Epithelial cell of prostate (primary cell): ENCODE results near the gene MGST1.
A peak's percentile ranks its signal among the peaks of the same experiment; 100 is the strongest.

Source experiments
- DNase-seq: peaks from one replicate; pipeline ENCODE4 v3.0.0-alpha.2; 2011; ENCODE audit warnings: low read depth, low spot score
- H3K27ac ChIP-seq: fragments of 450-650 bp; 2 replicates; pipeline ENCODE4 v1.5.1; 2017; ENCODE audit warnings: mild to moderate bottlenecking

Gene MGST1, protein sequence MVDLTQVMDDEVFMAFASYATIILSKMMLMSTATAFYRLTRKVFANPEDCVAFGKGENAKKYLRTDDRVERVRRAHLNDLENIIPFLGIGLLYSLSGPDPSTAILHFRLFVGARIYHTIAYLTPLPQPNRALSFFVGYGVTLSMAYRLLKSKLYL

DNA sequence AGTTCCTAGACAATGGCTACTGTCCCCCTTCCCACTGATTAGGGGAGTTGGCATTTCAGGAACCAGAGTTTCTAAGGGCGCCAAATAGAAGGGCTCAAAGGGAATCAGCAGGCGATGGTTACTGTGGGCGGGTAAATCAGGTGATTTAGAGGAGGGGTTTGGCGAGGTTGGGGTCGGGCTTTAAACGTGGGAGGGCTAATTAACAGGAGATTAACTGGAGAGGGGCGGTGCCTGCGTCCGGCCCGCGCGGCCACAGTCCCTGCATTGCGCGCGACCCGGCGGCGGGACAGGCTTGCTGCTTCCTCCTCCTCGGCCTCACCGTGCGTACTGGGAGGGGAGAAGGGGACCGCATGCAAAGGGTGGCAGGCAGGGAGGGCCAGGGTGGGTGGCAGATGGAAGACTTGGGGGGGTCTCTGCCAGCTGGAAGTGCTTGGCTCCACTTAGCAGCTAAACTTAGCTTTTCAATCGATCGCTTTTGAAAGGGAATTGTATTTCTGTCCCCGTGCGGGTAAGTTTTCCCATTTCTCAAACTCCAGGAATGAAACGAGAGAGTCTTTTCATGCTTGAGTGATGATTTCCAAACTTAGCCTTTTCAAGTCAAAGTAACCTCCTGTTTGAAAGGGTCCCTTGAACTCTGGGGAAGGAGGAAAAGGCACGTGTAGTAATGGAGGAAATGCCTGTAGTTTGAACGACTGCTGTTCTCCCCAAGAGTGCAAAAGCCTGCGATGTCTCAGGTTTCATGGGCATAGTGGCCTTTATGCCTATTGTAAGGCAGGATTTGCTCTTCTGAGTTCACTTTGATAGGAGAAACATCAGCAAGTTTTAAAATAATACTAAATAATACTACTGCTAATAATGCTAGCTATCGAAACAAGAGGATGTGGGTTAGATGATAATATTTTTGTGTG, at the start of gene MGST1:
TSS of gene MGST1 (plus strand) at position 255 of the 908 bp plus-strand sequence. CDS start 6,608 bp downstream, outside the sequence.
- no peak for DNase-seq
- H3K27ac ChIP-seq: peak within 1 kb of the TSS; percentile 95

DNA sequence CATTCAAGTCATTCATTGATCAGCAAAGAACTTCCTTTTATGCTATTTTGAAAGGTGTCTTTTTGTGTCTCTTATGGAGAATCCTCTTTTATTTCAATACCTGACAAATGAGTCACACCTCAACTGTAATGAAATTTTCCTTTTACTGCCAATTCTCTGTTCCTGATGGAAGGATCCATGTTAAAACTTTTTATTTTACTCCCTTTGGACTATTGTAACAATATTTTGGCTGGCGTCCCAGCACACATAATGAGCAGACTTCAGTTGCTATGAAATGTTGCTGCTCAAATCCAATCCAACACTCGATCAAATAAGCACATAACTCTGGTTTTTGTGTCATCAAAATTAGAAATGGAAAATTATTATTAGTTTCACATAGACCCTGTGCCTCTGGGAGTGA, 48.0 kb upstream of the MGST1 start:
- H3K27ac ChIP-seq: no peak overlapping the region
- no peak for DNase-seq

DNA sequence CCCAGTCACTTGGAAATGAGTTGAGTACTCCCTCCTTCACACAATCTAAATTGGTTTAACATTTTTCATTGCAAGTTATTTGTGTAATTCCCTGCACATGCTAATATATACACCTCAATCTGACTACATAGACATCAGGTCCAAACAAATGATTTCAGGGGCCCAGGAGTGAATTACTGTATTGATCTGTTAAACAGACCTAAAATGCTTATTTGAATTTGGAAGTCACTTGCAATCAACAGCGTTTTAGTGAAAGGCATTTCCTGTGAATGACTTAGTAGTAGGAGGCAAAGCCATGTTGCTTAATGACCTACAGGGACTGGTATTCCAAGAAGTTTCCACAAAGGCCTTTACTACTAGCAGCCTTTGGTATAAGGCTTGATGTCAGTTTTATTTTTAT, 47.3 kb upstream of the MGST1 start:
- no peak for DNase-seq
- no peak overlapping the region for H3K27ac ChIP-seq

DNA sequence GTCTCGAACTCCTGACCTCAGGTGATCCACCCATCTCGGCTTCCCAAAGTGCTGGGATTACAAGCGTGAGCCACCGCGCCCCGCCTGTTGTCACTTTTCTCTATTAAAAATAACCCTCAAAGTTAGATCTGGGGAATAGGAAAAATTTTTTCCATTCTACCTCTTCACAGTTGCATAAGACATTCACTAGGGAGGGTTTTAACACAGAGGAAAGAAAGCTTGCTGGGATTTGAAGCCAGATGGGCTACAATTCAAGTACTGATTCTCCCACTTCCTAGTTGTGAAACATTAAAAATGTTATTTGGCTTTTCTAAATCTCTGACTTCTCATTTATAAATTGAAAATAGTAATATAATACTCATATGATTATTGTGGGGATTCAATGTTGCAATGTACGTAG, 46.7 kb upstream of the MGST1 start:
- no peak for DNase-seq
- H3K27ac ChIP-seq: no peak overlapping the region

DNA sequence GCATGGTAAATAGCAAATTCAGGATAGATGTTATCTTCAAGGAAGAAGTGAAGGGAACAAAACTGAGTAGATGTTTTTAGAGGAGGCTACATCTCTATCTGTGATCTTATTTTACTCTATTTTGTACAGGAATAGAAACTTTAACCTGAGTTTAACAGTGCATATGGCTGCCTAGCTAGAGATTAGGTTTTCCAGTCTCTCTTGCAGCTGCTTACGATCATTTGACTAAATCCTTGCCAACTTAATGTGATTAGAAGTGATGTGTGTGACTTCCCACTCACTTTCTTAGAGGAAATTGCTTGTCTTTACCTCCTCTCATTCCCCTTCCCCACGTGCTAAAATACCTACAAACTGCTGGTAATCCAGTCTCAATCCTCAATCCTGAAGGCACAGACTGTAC, 43.5 kb upstream of the MGST1 start:
- DNase-seq: no peak
- no peak overlapping the region for H3K27ac ChIP-seq

DNA sequence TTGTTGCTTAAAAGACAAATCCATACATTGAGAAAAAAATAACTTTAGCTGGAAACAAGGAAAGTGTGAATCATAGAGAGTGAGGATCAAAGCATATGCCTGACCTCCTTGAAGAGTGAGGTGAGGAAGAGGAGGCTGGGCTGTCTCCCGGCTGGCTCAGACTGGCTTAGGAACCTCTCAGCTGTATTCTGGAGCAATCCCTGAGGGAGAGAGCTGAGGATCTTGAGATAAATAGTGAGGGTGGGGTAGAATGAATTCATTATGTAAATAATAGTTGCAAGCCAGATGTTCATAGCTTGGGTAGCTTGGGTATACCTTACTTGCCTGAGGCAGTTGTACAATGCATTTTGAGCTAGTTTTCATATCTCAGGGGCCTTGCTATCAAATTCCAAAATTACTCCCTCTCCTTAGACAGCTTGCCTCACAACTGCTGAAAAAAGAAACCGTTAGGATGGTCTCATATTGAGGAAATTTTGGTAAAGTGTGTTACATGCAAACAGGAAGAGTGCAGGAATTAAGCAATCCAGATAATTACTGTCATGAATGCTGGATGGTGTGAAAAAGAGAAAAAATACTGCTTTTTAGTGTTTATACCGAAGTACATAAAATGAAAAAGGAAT, 39.5 kb upstream of the MGST1 start:
- DNase-seq: no peak
- H3K27ac ChIP-seq: no peak overlapping the region

DNA sequence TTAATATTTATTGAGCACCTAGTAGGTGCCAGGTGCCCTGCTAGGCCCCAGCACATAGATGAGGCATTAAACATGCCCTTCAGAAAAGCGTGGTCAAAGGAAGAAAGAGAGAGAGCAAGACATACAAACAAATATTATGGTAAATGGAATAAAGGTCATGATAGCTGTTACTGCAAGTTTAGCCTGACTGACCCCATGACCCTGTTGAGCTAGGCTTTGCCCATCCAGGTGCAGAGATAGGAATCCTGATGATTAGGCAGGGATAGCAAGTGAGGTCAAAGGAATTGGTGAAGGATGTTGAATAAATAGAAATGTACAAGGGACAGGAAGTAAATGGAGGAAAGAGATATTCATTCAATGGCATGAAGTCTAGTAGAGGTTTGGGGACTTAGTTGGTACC, 36.5 kb upstream of the MGST1 start:
- no peak for DNase-seq

DNA sequence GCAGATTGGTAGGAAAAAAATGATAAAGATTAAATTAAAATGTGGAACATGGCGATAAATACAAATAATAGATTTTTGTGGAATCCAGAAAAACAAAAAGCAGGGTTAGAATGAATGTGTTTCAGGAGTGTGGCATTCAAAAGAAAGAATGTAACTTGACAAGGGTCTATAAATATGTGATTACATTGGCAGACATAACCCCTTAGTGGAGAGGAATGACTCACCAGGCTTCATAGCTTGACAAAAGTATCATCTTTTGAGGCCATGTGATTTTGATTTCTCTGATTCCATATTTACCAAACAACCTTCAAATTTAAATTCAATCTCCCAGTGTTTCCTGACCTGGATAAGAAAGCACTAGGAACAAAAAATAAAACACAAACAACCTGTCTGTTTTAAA, 24.4 kb upstream of the MGST1 start:
- DNase-seq: no peak
- no peak overlapping the region for H3K27ac ChIP-seq

More for the DNA sequence above, 36.5 kb upstream of the MGST1 start:
- no peak overlapping the region for H3K27ac ChIP-seq

DNA sequence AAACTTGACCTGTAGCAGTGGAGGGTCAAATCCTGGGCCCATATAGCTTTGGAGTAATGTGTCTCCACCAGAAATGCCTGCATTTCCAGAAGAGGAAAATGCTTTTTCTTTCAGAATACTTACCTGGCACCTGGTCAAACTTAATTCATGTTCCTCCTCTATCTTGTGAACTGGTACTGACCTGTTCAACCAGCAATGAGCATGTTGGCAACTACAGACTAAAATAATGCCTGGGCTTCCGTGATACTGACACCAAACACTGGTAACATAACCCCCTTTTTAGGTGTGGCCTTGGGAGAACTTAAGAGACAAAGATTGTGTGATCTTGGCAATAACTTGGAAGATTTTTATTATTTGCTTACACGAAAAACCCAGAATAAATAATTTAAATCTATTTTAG, 23.8 kb upstream of the MGST1 start:
- H3K27ac ChIP-seq: no peak overlapping the region
- DNase-seq: no peak

DNA sequence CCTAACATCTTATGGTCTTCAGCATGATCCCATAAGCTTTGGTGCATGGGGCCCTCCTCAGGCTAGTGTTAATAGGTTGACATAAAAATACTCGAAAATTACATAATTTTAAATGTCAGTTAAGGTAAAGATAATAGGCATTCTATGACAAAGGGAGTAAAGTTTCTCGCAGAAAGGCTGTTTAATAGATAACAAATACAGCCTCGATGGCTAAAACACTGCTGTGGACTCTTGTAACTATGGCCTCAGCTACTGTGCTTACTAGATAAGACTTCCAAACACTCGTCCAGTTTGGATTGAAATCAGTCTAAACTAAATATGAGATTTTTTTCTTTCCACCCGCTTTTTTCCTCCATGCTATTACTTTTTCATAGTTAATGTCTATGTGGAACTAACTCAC, 23.2 kb upstream of the MGST1 start:
- DNase-seq: no peak
- H3K27ac ChIP-seq: no peak overlapping the region

DNA sequence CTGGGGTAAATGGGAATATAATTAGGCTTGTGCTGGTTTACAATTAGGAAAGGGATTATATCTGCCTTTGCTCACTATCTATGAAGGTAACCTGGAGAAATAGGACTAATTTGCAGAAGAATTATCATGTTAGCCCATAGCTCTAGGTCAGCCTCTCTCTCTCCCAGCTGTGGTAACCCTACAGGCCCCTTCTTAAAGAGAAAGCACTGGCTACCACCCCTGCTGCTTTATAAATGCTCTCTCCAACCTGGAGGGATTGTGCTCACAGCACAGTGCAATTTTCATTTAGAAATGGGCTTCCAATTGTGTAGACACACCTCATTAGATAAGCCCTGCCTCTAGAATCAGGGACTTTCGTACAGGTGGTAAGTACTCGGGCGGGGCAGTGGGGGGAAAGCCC, 22.7 kb upstream of the MGST1 start:
- DNase-seq: no peak
- H3K27ac ChIP-seq: no peak overlapping the region

DNA sequence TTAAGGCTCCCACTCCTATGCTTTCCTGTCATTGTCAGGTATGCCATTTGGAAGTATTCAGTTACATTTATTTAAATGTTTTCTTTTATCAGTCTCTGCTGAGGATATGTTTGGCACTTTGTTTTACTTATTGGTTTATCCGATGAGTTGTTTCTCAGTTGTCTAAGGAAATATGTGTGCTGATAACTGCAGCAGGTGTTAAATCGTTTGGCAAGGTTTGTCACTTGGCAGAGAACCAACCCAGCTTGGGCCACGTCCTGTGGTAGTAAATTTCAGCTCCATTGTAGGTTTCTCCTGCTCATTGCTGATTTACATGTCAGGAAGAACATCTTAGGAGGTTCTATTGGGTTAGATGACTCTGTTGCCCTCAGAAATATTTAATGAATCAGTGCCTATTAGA, 22.0 kb upstream of the MGST1 start:
- H3K27ac ChIP-seq: no peak overlapping the region
- DNase-seq: no peak

DNA sequence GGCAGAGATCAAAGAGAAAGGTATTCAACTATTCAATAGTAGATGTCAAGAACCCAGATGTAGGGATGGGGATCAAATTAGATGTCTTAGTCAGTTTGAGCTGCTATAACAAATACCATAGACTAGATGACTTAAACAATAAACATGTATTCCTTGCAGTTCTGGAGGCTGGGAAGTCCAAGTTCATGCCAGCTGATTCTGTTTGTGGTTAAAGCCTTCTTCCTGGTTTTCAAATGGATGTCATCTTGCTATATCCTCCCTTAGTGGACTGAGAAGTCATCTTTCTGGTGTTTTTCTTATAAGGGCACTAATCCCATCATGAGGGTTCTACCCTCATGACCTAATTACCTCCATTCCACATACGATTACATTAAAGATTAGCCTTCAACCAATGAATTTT, 19.5 kb upstream of the MGST1 start:
- no peak overlapping the region for H3K27ac ChIP-seq
- no peak for DNase-seq

DNA sequence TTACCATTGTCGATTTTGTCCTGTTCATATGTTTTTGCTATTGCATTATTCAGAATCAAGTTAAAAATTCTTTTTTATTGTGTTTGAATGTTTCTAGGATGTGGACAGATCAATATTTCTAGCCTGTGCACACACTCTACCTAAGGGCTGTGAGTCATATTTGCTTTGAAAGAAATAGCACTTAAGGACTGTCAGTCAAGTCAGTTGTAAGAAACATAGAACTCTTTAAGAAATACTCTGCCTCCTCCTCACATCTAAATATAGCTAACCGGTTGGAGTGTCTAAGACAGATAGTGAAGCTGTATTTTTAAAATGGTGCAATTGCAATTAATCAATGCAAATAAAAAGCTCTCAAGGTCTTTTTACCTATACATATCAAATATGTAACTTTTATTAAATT, 17.9 kb upstream of the MGST1 start:
- no peak overlapping the region for H3K27ac ChIP-seq
- no peak for DNase-seq

DNA sequence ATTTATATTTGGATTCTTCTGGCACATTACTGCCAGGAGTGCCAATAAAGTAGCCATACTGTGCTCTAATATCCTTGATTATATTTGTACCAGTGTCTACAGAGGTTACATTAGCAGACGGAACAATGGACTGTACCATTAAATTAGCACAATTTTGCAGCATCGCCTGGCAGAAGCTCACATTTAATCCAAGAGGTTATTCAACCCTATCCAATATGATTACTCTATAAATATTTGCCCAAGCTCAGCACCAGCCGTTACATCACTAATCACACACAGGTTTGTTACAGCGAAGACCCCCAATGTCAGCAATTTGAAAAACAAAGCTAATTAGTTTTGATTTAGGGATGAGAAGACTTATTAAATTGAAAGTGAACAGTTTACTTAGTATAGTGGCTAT, 16.9 kb upstream of the MGST1 start:
- no peak overlapping the region for H3K27ac ChIP-seq
- DNase-seq: no peak

DNA sequence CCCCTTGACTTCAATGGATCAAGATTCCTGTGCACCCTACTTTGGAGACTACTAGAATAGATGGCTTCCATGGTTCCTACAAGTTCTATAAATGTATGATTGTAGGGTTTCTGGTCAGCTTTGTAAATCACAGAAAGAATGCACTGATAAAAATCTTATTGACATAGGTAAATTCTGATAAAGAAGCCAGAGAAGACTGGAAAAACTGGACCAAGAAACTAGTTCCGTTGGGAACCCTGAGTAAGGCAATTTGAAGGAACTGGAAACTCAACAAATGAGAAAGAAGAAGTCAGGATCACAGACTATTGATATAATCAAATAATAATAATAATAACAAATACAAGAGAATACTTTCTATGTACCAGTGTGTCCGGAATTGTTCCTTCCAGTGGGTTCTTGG, 15.4 kb upstream of the MGST1 start:
- H3K27ac ChIP-seq: no peak overlapping the region
- DNase-seq: no peak

DNA sequence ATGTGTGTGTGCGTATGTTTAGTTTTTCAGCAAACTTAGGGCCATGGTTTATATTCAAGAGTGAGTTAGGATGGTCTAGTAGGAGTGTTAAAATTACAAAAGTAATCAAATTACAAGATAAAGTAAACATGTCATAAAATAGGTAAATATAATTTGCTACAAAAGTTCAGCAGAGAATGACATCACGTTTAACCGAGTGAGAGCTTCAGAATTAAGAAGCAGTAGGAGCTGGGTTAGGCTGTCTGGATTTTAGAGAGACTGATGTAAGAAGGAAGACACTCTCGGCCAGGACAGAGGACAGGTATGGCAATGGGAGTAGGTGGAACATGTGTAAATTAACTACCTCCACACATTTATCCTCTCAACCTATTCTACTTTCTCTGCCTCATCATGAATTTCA, 11.6 kb upstream of the MGST1 start:
- no peak overlapping the region for H3K27ac ChIP-seq
- no peak for DNase-seq

DNA sequence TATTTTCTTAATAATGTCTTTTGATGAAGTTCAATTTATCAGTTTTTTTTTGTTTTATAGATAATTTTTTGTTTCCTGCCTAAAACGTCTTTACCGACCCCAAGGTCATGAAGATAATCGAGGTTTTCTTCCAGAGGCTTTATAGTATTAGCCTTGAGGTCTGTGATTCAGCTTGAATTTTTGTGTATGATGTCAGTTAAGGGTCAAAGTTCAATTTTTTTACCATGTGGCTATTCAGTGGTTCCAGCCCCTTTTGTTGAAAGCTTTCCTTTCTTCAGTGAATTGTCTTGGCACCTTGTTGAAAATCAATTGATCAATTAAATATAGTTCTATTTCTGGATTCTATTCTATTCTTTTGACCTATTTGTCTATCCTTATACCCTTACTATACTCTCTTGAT, 3.2 kb upstream of the MGST1 start:
- no peak for DNase-seq
- no peak overlapping the region for H3K27ac ChIP-seq

DNA sequence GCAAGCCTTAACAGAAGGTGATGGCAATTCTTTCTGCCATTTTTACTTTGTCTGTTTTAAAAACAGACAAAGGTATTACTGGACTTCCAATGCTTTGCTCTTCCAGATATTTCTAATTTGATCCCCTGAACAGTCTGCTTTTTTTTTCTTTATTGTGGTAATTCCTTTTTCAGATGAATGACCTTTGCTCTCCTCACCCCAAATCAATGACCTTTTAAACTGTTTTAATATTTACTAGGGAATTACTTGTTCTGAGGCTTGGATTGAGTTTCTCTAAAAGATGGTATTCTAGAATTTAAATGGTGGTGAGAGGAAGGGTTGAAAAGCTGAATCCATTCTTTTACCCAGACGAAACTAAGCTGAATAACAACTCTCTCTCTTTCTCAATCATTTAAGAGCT, 2.3 kb upstream of the MGST1 start:
- no peak overlapping the region for H3K27ac ChIP-seq
- DNase-seq: no peak

DNA sequence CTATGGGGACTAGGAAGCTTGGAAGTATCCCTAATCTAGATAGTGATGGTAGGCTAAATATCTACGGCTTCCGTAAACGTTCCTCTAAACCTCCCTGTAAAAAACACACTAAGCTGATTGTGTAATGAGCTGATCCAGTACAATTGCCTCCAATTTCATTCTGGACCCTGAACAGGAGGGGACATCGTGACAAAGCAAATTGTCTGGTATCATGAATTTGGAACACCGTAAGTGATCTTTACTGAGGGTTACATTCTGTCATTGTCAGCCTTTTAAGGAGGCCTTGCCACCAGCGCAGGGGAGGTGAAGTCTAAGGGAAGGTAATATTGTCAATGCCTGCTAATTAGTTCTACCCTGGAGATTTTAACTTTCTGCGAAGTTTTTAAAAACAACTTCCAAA, 487 bp upstream of the MGST1 start:
- DNase-seq: no peak
- H3K27ac ChIP-seq: peak overlapping the region; percentile 95

DNA sequence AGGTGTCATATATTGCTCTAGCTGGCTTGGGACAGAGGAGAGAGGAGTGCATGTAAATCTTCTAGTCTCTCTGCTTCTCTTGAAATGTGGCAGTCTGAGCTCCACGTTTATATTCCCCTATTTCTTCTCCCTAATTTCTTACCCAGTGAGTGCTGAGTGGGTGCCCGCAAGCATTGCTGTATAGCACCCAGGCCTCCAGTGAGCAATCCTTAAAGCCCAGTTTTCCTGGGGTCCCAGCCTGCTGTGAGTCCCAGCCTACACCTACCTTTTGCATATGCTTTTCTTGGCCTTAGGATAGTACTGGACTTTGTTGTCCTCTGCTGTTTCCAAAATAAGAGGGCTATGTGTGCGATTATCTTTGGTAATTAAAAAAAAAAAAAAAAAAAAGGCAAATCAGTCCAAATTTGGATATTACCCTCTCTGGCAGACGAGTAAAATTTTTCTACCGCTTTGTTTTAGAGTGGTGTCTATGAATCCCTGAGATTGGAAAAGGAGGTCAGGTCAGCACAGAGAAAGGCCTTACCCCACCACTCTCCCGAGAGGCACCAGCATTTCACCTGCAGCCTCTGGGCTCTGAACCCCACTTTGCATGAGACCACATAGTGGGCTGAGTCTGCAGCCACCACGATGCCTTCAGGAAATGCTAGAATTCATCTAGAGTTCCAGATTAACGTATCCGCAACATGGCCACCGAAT, 1.1 kb downstream of the MGST1 start:
- H3K27ac ChIP-seq: peak overlapping the region; percentile 95
- DNase-seq: no peak
